Epidermal melanocyte (primary cell): Measurements from ENCODE around the gene GRHL1.
"Not testable (repeated sequence)": the region's sequence is repeated elsewhere in the genome, so short reads cannot be mapped to it uniquely, and the experiment has no call there.

Source experiments
- DNase-seq: peaks from one replicate; pipeline ENCODE4 v3.0.0; 2011; ENCODE audit warnings: low spot score; ENCODE audit not compliant: insufficient read length

The GRHL1 gene

GRCh38 chr2:9951522-9952285, at the start of gene GRHL1:
GRHL1 (plus strand) TSS chr2:9951693; CDS start chr2:9951834, 141 bp downstream.
- DNase-seq, result peak; percentile 98

DNA sequence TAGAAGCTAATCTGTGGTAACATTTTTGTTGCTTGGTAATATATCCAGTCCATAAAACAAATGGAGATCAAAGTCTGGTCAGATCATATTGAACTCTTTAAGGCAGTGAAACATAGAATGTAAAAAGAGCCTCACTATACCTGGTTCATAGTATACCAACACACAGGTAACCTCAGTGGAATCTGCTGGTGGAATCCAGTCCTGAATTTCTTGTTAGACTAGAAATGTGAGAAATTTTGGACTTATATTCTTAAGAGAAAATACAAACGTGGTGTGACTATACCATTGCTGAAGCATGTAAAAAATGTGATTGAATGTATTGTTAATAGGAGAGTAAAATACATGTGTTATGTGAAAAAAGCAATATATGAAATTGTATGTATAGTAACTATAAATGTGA, 46.1 kb upstream of the GRHL1 start:
- DNase-seq, result no peak

GRCh38 chr2:9907402-9907801, 44.1 kb upstream of the GRHL1 start:
- DNase-seq, result no peak

DNA sequence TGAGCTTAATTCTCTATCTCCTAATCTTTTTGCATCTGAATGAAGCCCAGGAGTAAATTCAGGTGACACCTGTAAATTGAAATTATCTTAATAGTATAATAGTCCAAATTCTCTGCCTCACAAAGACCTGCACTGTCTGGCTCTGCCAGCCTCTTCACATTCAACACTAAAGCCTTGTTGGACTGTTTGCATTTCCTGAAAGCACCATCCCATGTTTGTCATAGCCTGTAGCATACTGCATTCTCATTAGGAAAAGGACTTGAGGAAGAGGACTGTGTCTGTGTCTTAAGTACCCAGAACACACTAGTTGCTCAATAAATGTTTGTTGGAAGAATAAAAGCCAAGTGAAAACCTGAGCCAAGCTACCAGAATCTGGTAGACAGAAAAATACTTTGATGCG, 42.9 kb upstream of the GRHL1 start:
- DNase-seq, result no peak

GRCh38 chr2:9909106-9909505, 42.4 kb upstream of the GRHL1 start:
- no peak for DNase-seq

DNA sequence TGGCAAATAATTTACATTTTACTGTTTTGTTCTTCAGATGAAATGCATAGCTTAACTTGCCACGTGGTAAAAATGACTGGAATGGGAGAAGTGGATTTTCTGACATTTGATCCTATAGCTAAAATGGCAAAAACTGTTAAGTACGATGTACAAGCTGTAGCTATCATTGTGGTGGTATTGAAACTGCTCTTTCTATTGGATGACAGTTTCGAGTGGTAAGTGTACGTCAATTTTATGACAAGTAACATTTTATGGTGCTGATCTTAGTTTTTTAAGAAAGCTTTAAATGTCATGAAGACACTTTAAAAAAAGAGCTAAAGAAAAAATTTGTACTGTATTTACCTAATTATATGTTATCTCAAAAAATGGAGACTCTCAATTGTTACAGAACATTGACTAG, 40.8 kb upstream of the GRHL1 start:
- DNase-seq, result no peak

- DNase-seq, result no peak
Measured at GRCh38 chr2:9912468-9912867, 39.0 kb upstream of the GRHL1 start.

DNA sequence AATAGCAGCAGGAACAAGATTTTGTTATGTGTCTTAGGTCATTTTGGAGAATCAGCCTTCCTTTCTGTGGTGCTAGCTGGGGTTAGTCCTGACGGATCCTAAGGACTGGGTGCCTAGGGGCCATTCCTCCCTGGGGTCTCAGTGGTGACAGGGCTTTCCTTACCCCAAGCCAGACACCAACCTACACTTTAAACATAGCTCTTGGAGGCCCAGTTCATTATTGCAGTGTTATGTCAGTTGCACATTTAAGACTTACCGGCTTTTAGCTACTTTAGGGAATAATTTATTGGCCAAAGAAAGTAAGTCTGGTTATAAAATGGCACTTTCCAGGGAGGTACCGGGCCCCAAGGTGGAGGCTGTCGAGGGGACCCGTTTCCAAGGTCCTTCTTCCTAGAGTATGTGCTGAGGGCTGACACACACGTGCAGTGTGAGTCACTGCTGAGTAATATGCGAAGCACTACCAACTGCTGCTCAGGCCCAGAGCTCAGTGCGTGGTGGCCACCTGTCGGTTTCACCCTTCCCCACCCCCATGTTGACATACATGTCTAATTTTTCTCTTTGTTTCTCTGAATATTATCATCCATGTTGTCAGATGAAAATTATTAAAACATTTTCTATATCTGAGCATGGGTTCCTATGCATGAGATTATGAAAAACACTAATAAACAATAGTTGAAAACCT, 37.0 kb upstream of the GRHL1 start:
- DNase-seq, result no peak

GRCh38 chr2:9918275-9918674, 33.2 kb upstream of the GRHL1 start:
- no peak for DNase-seq

- DNase-seq, result no peak
Measured at GRCh38 chr2:9919512-9919911, 32.0 kb upstream of the GRHL1 start.

DNA sequence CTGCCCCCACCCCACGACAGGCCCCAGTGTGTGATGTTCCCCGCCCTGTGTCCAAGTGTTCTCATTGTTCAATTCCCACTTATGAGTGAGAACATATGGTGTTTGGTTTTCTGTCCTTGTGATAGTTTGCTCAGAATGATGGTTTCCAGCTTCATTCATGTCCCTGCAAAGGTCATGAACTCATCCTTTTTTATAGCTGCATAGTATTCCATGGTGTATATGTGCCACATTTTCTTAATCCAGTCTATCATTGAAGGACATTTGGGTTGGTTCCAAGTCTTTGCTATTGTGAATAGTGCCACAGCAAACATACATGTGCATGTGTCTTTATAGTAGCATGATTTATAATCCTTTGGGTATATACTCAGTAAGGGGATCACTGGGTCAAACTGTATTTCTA, 24.5 kb upstream of the GRHL1 start:
- not testable (repeated sequence) for DNase-seq

GRCh38 chr2:9937258-9937657, 14.2 kb upstream of the GRHL1 start:
- no peak for DNase-seq

DNA sequence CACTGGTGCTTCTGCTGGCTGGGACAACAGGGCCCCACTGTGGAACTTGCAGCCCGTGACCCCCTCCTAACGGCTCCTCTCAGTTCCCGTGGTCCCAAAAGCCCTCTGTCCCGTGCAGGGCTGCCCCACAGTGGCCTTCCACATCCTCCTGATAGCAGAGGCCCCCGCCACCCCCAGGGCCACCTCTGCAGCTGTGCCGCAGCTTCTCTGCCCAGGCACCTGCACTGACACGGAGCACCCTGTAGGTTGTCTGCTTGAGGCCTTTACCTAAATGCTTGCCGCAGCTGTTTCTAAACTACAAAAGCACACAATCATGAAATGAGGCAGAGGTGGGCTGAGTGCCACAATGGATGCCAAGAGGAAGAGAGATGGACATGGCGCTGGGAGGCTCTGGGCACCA, 13.5 kb upstream of the GRHL1 start:
- no peak for DNase-seq

DNA sequence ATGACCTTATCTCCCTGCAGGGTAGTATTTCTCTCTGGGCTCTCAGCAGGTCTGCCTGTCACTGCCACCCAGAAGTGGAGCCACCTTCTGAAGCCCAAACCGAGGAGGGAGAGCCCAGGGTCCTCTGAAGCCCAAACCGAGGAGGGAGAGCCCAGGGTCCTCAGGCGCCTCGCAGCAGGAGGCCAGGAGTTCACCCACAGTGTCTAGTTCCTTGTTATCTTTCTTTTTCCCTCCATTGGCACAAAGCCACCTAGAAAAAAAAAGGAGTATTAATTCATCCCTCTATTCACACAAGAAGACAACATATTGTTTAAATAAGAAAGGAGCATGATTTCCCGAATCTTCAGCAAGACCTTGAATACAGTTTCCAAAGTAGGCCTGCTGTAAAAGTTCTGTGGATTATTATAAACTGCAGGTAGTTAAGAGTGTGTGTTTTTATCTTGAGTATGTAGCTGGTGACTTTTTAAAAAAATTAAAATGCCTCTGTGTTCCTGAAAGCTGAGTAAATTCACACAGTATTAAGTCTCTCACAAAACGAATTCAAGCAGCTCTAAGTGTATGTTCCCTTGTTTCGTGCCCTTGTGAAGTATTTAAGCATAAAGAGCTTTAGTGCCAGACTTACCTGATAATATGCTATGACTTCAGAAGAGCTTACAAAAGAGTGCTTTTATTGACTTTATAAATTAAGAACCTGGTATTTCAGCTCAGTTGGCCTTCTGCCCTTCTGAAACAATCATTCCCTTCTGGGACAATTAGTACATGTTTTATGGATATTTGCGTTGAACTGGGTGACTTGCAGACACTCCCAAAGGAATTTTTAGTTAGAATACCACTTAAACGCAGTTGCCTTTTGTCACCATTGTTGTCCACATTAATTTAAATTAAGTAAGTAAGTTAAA, 11.7 kb upstream of the GRHL1 start:
- DNase-seq, result no peak

- DNase-seq, result peak; percentile 81
Measured at GRCh38 chr2:9941196-9941995, 10.1 kb upstream of the GRHL1 start.

- DNase-seq, result no peak
Measured at GRCh38 chr2:9941996-9942390, 9.5 kb upstream of the GRHL1 start.

DNA sequence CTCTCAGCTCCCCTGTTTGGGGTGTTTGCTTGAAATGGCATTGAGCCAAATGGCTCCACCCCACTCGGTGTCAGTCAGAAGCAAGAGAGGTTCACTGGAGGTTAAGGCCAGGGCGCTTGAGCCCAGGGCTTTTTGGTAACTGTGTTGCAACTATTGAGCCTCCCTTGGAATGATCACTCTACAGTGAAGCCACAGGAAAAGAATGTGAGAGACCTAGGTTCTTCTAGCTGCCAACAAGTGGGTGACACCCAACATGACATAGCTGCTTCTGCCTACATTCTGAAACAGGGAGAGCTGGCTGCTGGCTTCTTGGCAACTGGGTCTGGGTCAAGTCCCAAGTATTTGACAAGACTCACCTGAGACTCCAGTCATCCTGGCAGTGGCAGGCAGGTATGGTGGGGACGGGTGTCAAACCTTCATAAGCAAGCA, 7.1 kb upstream of the GRHL1 start:
- no peak for DNase-seq

DNA sequence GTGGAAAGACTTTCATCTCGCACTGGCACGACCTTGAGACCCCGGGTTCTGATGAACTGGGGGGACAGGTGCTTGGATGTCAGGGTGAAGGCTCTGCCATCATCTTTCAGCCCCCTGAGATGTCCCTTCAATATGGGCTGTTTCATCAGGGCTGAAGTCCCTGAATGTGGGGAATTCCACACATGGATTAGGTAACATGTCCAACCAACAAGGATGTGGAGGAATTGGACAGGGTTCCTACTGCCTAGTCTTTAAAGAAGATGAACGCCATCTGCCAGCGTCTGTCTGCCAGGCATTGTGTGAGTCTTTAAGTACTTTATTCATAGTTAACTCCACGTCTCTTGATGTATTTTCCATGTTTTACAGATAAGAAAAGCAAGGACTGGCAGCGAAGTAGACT, 5.9 kb upstream of the GRHL1 start:
- DNase-seq, result no peak

DNA sequence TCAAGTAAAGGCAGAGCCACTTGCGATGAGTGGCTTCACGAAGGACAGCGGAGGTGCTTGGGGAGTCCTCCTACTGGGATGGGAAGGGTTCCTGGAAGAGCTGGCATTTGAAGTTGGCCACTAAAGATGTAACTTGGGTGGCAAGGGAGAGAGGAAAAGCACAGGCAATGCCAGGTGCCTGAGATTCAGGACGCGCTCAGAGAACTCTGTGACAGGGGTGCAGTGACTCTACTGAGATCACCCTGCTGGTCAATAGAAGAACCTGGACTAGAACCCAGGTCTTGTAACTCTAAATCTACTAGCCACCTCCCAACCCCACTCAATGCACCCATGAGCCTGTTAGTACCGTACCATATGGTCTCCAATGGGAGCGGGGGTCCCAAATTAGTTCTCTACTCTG, 5.4 kb upstream of the GRHL1 start:
- no peak for DNase-seq

DNA sequence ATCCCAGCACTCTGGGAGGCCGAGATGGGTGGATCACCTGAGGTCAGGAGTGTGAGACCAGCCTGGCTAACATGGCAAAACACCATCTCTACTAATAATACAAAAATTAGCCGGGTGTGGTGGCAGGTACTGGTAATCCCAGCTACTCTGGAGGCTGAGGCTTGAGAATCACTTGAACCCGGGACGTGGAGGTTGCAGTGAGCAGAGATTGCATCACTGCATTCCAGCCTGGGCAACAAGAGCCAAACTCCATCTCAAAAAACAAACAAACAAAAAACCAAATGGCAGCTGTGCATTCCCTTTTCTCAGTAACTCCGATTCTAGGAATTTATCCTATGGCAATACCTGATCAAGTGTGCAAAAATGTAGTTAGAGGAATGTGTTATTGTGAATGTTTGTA, 4.7 kb upstream of the GRHL1 start:
- DNase-seq, result no peak

DNA sequence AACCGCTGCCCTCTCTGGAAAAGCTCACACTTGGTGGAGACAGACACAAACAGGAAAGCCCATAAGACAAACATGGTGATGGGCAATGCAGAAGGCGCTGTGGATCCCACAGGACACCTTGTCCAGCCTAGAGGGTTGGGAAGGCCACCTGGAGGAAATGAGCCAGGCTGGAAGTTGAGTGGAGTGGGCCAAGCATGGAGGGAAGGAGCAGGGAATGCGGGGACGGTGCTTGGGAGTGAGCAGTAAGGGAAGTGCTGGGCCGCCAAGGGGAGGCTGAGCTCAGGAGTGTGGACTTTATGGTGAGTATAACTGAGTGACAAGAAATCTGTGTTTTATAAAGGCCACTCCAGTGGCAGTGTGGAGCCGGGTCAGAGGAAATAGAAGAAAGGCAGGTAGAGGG, 2.8 kb upstream of the GRHL1 start:
- DNase-seq, result no peak
